GM18505 (cell line): ENCODE measurements around the gene MYBL2.
"Not testable (repeated sequence)": the region's sequence is repeated elsewhere in the genome, so short reads cannot be mapped to it uniquely, and the experiment has no call there.

Experiments used
- ATAC-seq: cut with Tn5 transposase; IDR thresholded peaks from one replicate; pipeline ENCODE4 v1.9.1; 2021; ENCODE audit not compliant: unreplicated experiment
- POLR2A ChIP-seq: IDR thresholded peaks from 4 replicates; pipeline ENCODE4 v1.6.1; 2011; ENCODE audit warnings: borderline replicate concordance; ENCODE audit not compliant: insufficient read depth, insufficient read length; ENCODE audit errors: extremely low read depth

The MYBL2 gene

DNA sequence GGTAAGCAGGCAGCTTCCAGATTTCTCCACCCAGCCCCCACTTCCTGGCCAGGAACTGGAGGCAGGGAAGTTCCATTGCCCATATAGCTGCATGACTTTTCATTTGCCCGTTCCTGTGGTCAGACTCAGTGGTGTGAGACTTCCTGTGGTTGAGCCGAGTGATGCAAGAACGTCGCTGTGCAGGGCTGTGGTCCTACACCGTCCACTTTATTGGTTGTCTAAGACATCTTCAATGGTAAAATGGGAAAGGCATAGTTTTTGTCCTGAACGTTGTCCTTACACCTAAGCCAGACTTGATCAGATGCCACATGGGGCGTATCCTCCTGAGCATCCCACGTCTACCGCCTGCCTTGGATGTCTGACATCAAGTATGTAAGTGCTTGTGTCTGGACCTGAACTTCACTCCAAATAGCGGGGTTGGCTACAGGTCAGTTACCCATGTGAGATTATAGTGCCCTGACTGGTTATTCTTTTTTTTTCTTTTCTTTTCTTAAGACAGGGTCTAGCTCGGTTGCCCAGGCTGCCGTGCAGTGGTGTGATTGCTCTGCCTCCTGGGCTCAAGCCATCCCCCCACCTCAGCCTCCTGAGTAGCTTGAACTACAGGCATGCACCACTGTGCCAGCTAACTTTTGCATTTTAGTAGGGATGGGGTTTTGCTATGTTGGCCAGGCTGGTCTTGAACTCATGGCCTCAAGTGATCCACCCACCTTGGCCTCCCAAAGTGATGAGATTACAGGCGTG is 85.8 kb downstream of the MYBL2 start:
- ATAC-seq: peak; percentile 44

DNA sequence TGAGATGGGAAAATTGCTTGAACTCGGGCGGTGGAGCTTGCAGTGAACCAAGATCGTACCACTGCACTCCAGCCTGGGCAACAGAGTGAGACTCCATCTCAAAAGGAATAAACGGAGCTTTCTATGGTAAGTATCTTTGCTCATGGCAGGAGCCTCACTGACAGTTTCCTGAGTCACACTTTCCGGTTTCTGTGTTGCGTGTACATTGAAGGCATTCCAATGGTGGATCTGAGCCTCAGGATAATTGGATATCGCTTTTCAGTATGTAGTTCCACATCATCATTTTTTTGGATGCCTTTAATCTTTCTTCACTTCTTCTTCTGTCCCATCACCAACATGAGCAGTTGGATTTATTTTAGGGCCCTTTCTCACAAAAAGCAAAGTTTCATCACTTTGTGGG is 88.5 kb downstream of the MYBL2 start:
- TF ChIP-seq POLR2A: no peak
- ATAC-seq: no peak

More for the DNA sequence above, 85.8 kb downstream of the MYBL2 start:
- peak; percentile 37 for TF ChIP-seq POLR2A

DNA sequence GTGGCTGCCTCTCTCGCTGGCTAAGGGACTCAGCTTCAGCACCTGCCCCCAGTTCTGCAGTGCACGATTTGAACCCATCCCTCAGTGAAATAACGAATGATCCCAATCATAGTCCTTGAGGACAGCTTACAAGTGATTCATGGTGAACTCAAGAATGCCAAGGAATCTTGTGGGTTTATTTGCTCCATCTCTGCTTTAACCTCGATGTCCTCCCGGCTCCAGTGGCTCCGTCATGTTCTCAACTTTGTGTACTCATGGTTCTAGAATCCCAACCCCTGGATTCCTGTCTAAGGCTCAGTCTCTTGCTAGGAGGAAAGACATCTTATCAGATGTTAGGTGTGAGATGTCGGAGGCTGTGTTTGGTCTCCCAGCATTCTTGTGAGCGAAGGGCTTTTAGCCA is 88.9 kb downstream of the MYBL2 start:
- no peak for TF ChIP-seq POLR2A
- no peak for ATAC-seq

DNA sequence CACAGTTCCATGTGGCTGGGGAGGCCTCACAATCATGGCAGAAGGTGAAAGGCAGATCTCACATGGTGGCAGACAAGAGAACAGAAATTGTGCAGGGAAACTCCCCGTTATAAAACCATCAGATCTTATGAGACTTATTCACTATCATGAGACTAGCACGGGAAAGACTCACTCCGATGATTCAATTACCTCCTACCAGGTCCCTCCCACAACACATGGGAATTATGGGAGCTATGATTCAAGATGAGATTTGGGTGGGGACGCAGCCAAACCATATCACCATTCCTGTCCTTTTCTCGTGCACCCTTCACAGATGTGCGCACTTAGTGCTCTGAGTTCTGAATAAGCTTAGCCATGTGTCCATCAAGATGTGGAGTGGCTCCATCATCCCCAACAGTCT is 91.0 kb downstream of the MYBL2 start:
- not testable (repeated sequence) for ATAC-seq

DNA sequence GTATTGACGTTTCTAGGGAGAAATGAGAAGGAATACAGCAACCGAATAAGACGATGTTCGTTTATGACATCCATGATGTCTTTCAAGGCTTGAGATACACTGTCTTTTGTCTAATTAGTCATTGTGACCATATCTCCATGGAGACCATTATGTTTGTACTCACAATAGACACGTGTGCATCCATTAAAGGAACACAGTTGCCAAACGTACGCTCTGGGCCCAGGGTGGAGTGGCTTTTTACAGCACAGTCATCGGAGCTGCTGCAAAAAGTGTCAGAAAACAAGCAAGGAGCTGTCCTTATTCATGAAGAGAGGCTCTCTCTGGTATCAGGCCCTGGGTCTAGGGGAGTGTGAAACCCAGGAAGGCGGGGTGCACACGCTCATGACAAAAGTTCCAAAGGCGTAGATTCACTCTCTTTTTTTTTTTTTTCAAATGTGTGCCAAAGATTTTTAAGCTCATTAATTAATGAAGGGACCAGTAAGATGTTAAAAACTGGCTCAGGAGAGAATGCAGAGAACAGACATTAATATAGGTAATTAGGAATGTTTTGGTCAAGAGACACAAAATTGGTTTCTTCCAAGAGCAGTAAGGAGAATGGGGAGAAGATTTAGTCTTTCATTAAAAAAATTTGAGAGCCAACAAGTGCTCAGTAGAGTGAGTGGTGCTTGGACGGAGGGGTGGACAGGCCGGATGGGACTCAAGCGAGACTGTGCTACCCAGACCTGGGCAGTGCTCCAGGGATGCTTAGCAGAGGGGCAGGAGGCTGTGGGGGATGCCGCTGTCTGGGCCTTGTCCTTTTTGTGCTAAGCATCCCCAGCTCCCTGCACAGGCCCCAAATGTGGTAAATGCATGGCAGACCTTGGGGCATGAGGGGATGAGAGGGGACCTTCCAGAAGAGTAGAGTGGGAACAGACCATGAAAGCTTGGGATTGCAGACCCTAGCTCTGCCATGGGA is 94.7 kb downstream of the MYBL2 start:
- TF ChIP-seq POLR2A: no peak
- ATAC-seq: no peak

DNA sequence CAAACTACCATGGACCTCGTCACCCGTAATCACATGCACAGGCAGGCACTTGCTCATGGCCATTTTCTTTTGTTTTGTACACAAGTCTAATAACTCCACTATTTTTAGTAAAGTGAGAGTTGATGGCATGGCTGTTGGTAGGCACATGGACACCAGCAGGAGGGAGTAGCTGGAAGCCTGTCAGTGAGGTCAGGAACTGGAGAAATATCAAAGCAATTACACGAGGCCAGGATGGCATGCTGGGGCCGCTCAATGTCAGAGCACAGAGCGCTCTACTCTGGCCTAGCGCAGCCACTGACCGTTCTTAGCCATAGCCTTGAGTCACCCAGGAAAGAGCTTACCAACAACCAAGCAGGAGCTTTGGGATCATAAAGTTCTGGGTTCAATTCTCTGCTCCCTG is 96.0 kb downstream of the MYBL2 start:
- ATAC-seq: no peak
- no peak for TF ChIP-seq POLR2A

DNA sequence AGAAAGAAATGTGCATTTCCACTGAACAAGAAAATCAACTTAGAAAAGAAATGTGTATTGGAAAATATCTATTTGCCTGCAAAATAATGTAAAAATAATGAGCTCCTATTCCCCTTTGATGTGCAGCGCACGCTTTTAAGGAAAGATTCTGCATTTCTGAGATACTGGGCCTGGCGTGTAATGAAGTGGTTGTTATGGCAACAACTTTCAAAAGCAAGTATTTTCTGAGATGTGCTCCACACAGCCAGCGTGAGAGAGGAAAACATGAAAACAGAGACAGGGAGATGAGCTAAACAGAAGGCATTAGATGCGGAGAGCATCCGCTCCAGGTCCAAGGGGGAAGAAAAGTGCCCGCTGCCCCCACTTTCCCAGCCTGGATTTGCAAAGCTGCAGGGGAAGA is 99.0 kb downstream of the MYBL2 start:
- no peak for TF ChIP-seq POLR2A
- no peak for ATAC-seq
